Activated naive CD8-positive, alpha-beta T cell (primary cell): ENCODE results near the gene CD86.
"Not testable (repeated sequence)": the region's sequence is repeated elsewhere in the genome, so short reads cannot be mapped to it uniquely, and the experiment has no call there.

ENCODE experiments used
- H3K27ac Mint-ChIP-seq: one replicate; pipeline ENCODE4 v1.8.0; 2021; ENCODE audit warnings: mixed read lengths
- H3K27me3 Mint-ChIP-seq: one replicate; pipeline ENCODE4 v1.8.0; 2021; ENCODE audit warnings: mixed read lengths
- H3K36me3 Mint-ChIP-seq: one replicate; pipeline ENCODE4 v1.8.0; 2021; ENCODE audit warnings: mixed read lengths
- H3K4me1 Mint-ChIP-seq: one replicate; pipeline ENCODE4 v1.8.0; 2021; ENCODE audit warnings: low read depth, mixed read lengths
- H3K4me3 Mint-ChIP-seq: one replicate; pipeline ENCODE4 v1.8.0; 2021; ENCODE audit warnings: mild to moderate bottlenecking, mixed read lengths
- H3K9me3 Mint-ChIP-seq: one replicate; pipeline ENCODE4 v1.8.0; 2021; ENCODE audit warnings: low read depth, mixed read lengths

Gene CD86

GRCh38 chr3:122123850-122124249 is 68.7 kb downstream of the CD86 start:
- H3K27me3 Mint-ChIP-seq, result peaks cover 8% of the 10 kb centered on the region
- no peak overlapping the region for H3K4me3 Mint-ChIP-seq
- no peaks in the 10 kb centered on the region for H3K36me3 Mint-ChIP-seq
- no peaks in the 10 kb centered on the region for H3K9me3 Mint-ChIP-seq
- no peaks in the 10 kb centered on the region for H3K4me1 Mint-ChIP-seq
- H3K27ac Mint-ChIP-seq, result no peak overlapping the region

- Mint-ChIP-seq H3K9me3 (no peaks in the 10 kb centered on the region), H3K27ac (no peak overlapping the region), H3K27me3 (peaks cover 3% of the 10 kb centered on the region), H3K4me1 (no peaks in the 10 kb centered on the region), H3K4me3 (no peak overlapping the region), H3K36me3 (no peaks in the 10 kb centered on the region)
These were observed 77.9 kb downstream of the CD86 start for GRCh38 chr3:122132949-122133540.

- H3K27ac Mint-ChIP-seq, result peak overlapping the region; percentile 66
- no peak overlapping the region for H3K4me3 Mint-ChIP-seq
- H3K27me3 Mint-ChIP-seq, result peaks cover 3% of the 10 kb centered on the region
- H3K4me1 Mint-ChIP-seq, result peaks cover 7% of the 10 kb centered on the region
- peaks cover 4% of the 10 kb centered on the region for H3K9me3 Mint-ChIP-seq
- H3K36me3 Mint-ChIP-seq, result no peaks in the 10 kb centered on the region
These were observed 91.3 kb downstream of the CD86 start for GRCh38 chr3:122146466-122146865.

- Mint-ChIP-seq H3K4me3 (no peak overlapping the region), H3K27me3 (no peaks in the 10 kb centered on the region), H3K4me1 (peaks cover 7% of the 10 kb centered on the region), H3K36me3 (peaks cover 2% of the 10 kb centered on the region), H3K27ac (no peak overlapping the region), H3K9me3 (peaks cover 8% of the 10 kb centered on the region)
These were observed 93.9 kb downstream of the CD86 start for GRCh38 chr3:122148941-122149627.

- H3K36me3 Mint-ChIP-seq, result peaks cover 5% of the 10 kb centered on the region
- H3K27me3 Mint-ChIP-seq, result no peaks in the 10 kb centered on the region
- H3K27ac Mint-ChIP-seq, result no peak overlapping the region
- H3K4me1 Mint-ChIP-seq, result peaks cover 4% of the 10 kb centered on the region
- H3K4me3 Mint-ChIP-seq, result no peak overlapping the region
- H3K9me3 Mint-ChIP-seq, result peaks cover 28% of the 10 kb centered on the region
These were observed 96.3 kb downstream of the CD86 start for GRCh38 chr3:122151480-122151879.

DNA sequence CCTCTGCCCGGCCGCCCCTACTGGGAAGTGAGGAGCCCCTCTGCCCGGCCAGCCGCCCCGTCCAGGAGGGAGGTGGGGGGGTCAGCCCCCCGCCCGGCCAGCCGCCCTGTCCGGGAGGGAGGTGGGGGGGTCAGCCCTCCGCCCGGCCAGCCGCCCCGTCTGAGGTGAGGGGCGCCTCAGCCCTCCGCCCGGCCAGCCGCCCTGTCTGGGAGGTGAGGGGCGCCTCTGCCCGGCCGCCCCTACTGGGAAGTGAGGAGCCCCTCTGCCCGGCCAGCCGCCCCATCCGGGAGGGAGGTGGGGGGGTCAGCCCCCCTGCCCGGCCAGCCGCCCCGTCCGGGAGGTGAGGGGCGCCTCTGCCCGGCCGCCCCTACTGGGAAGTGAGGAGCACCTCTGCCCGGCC is 109.8 kb downstream of the CD86 start:
- H3K27me3 Mint-ChIP-seq, H3K4me1 Mint-ChIP-seq: not testable (repeated sequence)

GRCh38 chr3:122167630-122168029 is 112.5 kb downstream of the CD86 start:
- Mint-ChIP-seq H3K36me3 (no peaks in the 10 kb centered on the region), H3K9me3 (peaks cover 10% of the 10 kb centered on the region), H3K27me3 (peaks cover 4% of the 10 kb centered on the region), H3K27ac (no peak overlapping the region), H3K4me3 (no peak overlapping the region), H3K4me1 (no peaks in the 10 kb centered on the region)

More for the DNA sequence above, 109.8 kb downstream of the CD86 start:
- H3K36me3 Mint-ChIP-seq, H3K27ac Mint-ChIP-seq, H3K4me3 Mint-ChIP-seq: not testable (repeated sequence)
- peaks cover 20% of the 10 kb centered on the region for H3K9me3 Mint-ChIP-seq

DNA sequence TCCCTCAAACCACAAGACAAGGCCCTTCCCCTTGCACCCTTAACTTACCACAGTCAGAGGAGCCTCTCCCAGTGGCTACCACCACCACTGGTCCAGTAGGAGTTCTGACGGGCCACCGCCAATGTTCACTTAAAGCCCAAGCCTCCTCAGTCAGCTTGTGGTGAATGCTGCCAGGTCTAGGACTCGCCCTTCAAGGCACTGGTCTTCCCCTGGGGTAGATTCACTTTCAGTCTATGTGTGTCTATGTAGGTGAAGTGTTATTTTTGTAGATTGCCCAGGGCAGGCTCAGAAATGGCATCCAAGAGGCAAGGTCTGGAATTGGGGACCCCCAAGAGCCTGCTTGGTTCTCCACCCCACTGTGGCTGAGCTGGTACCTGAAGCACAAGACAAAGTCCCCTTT is 112.9 kb downstream of the CD86 start:
- H3K27ac Mint-ChIP-seq, result no peak overlapping the region
- peaks cover 10% of the 10 kb centered on the region for H3K9me3 Mint-ChIP-seq

GRCh38 chr3:122169911-122170310 is 114.7 kb downstream of the CD86 start:
- Mint-ChIP-seq H3K9me3 (peaks cover 10% of the 10 kb centered on the region), H3K27me3 (peaks cover 4% of the 10 kb centered on the region), H3K27ac (no peak overlapping the region), H3K4me3 (no peak overlapping the region), H3K4me1 (no peaks in the 10 kb centered on the region), H3K36me3 (no peaks in the 10 kb centered on the region)

More for the DNA sequence above, 112.9 kb downstream of the CD86 start:
- H3K4me1 Mint-ChIP-seq, result no peaks in the 10 kb centered on the region
- H3K36me3 Mint-ChIP-seq, result no peaks in the 10 kb centered on the region
- peaks cover 4% of the 10 kb centered on the region for H3K27me3 Mint-ChIP-seq
- H3K4me3 Mint-ChIP-seq, result no peak overlapping the region
